HepG2 (cell line): ENCODE data around the gene FUT8. TPM values are rescaled to one million over a fixed set of nuclear protein-coding genes. Genes with fewer than 3 reads are reported as not detected.

Source experiments
- ATAC-seq: fragments of 200-7000 bp; cut with Tn5 transposase; 3 replicates; pipeline ENCODE4 v1.9.1; 2020; ENCODE audit warnings: mild to moderate bottlenecking, moderate library complexity
- BruUV-seq: library from RNA; stranded (reverse); fragments of 400-500 nt; replicated peaks from 2 replicates; lab custom pipeline; 2021; lab: Mats Ljungman, UMichigan
- CTCF ChIA-PET: fragments of 300-600 bp; formaldehyde crosslinking; extraction: SDS; loops from one replicate; lab custom pipeline; 2021; ENCODE audit warnings: low total read pairs, inconsistent platforms, low intra/inter-chr PET ratio; lab: Yijun Ruan, JAX
- POLR2A ChIA-PET: fragments of 350-600 bp; sonication (Branson Sonifier 250); formaldehyde crosslinking; loops from one replicate; lab custom pipeline; 2020; ENCODE audit warnings: antibody characterized with exemption, inconsistent platforms; lab: Yijun Ruan, JAX
- DNase-seq: peaks from one replicate; pipeline ENCODE4 v3.0.0-alpha.2; 2015; ENCODE audit warnings: low spot score
- FAIRE-seq: peaks from 3 replicates; lab custom pipeline; 2011; peaks lifted over from hg19 to GRCh38; lab: Jason Lieb, UNC
- H2AFZ ChIP-seq: one replicate; pipeline ENCODE4 v1.6.1; 2011; ENCODE audit warnings: low read length, inconsistent platforms
- H3K27ac ChIP-seq: fragments of 300-600 bp; 3 replicates; pipeline ENCODE4 v1.8.0; 2011; ENCODE audit warnings: mixed run types, mild to moderate bottlenecking, mixed read lengths, low read length, inconsistent platforms; ENCODE audit not compliant: insufficient read depth; ENCODE audit errors: extremely low read length
- H3K27me3 ChIP-seq, 2 experiments: fragments of 200-600 bp in 1 of 2; 2 replicates in 1 of 2; 3 replicates in 1 of 2; pipeline versions ENCODE4 v1.6.0 to v1.8.0; 2011; ENCODE audit warnings: low read length in 2 of 2, mild to moderate bottlenecking in 2 of 2, moderate library complexity in 2 of 2, inconsistent platforms in 1 of 2; ENCODE audit not compliant: insufficient read depth in 2 of 2, control insufficient read depth in 1 of 2
- H3K36me3 ChIP-seq, 2 experiments: fragments of 200-600 bp in 1 of 2; replicated peaks in 1 of 2; 2 replicates in 1 of 2; 3 replicates in 1 of 2; pipeline versions ENCODE4 v1.5.1 to v1.8.0; 2011; ENCODE audit warnings: low read length in 2 of 2, inconsistent platforms in 1 of 2; ENCODE audit not compliant: insufficient read depth in 2 of 2, control insufficient read depth in 1 of 2
- H3K4me1 ChIP-seq: 2 replicates; pipeline ENCODE4 v1.5.1; 2012; ENCODE audit warnings: low read length, inconsistent platforms; ENCODE audit not compliant: insufficient read depth
- H3K4me2 ChIP-seq: 2 replicates; pipeline ENCODE4 v1.6.0; 2011; ENCODE audit warnings: low read depth, low read length, inconsistent platforms
- H3K4me3 ChIP-seq, 3 experiments: fragments of 200-600 bp in 1 of 3; sonication (generic), shearing (Covaris generic) in 1 of 3; replicated peaks in 1 of 3; 2 replicates each; pipeline ENCODE4 v1.5.1; 2011 to 2016; ENCODE audit warnings: low read length in 3 of 3, inconsistent platforms in 2 of 3, low read depth in 2 of 3, mild to moderate bottlenecking in 2 of 3, control low read depth in 1 of 3, mixed read lengths in 1 of 3; ENCODE audit not compliant: insufficient read depth in 1 of 3
- H3K79me2 ChIP-seq: one replicate; pipeline ENCODE4 v1.6.1; 2011; ENCODE audit warnings: low read length, inconsistent platforms; ENCODE audit not compliant: insufficient read depth
- H3K9ac ChIP-seq: 2 replicates; pipeline ENCODE4 v1.6.0; 2011; ENCODE audit warnings: mild to moderate bottlenecking, low read depth, low read length, inconsistent platforms; ENCODE audit not compliant: insufficient read depth
- H3K9me3 ChIP-seq: 2 replicates; pipeline ENCODE4 v1.5.1; 2012; ENCODE audit warnings: mild to moderate bottlenecking, low read length
- H4K20me1 ChIP-seq: 2 replicates; pipeline ENCODE4 v1.6.0; 2011; ENCODE audit warnings: inconsistent platforms, mild to moderate bottlenecking, low read length, moderate library complexity; ENCODE audit not compliant: insufficient read depth
- ATF7 ChIP-seq, 2 experiments: fragments of 450-650 bp in 1 of 2; sonication (generic) in 1 of 2; formaldehyde crosslinking in 1 of 2; IDR thresholded peaks; 2 replicates each; pipeline versions ENCODE4 v1.4.0 to v1.6.1; 2016 to 2020; ENCODE audit warnings: antibody characterized with exemption in 1 of 2, mild to moderate bottlenecking in 1 of 2, missing genetic modification reagents in 1 of 2
- BRD4 ChIP-seq: sonication (generic); formaldehyde crosslinking; IDR thresholded peaks from 2 replicates; pipeline ENCODE4 v1.4.0; 2020; ENCODE audit warnings: missing genetic modification reagents
- ETV5 ChIP-seq: IDR thresholded peaks from 2 replicates; pipeline ENCODE4 v1.6.1; 2018; ENCODE audit warnings: missing biosample characterization, missing genetic modification reagents, inconsistent platforms, borderline replicate concordance
- FLYWCH1 ChIP-seq: sonication (generic); formaldehyde crosslinking; IDR thresholded peaks from 2 replicates; pipeline ENCODE4 v1.8.1; 2023; ENCODE audit warnings: mild to moderate bottlenecking, missing genetic modification reagents
- HDAC6 ChIP-seq: fragments of 200-600 bp; sonication (generic); IDR thresholded peaks from 2 replicates; pipeline ENCODE4 v1.7.0; 2017; ENCODE audit warnings: mild to moderate bottlenecking, antibody characterized with exemption, low read length, low read depth
- KLF15 ChIP-seq: sonication (generic); formaldehyde crosslinking; IDR thresholded peaks from 2 replicates; pipeline ENCODE4 v1.8.1; 2023; ENCODE audit warnings: borderline replicate concordance, mild to moderate bottlenecking, inconsistent platforms, missing genetic modification reagents, mixed read lengths
- MZF1 ChIP-seq: sonication (generic); formaldehyde crosslinking; IDR thresholded peaks from 2 replicates; pipeline ENCODE4 v1.8.1; 2023; ENCODE audit warnings: mild to moderate bottlenecking, missing genetic modification reagents, borderline replicate concordance
- NFATC3 ChIP-seq: sonication (generic); formaldehyde crosslinking; IDR thresholded peaks from 2 replicates; pipeline ENCODE4 v1.5.1; 2020; ENCODE audit warnings: mild to moderate bottlenecking, missing genetic modification reagents
- ZBTB34 ChIP-seq: sonication (generic); formaldehyde crosslinking; IDR thresholded peaks from 2 replicates; pipeline ENCODE4 v1.8.0; 2022; ENCODE audit warnings: mild to moderate bottlenecking, missing genetic modification reagents
- ZNF816 ChIP-seq: sonication (generic); formaldehyde crosslinking; IDR thresholded peaks from 2 replicates; pipeline ENCODE4 v1.8.0; 2022; ENCODE audit warnings: missing genetic modification reagents, mild to moderate bottlenecking, borderline replicate concordance
- WGBS: methylation state at CpG from one replicate; pipeline ENCODE4 v1.1.6; 2017; ENCODE audit warnings: low lambda C conversion rate; 5-methylcytosine and 5-hydroxymethylcytosine counted together
- in situ Hi-C: cut with HindIII; loops from 2 replicates; pipeline ENCODE4 v1.10.0; 2017; ENCODE audit warnings: low pct_unique_long_range_greater_than_20kb; ENCODE audit not compliant: extremely low pct_ligation_motif_present
- intact Hi-C: fragments of 100-400 bp; cut with micrococcal nuclease; formaldehyde crosslinking; loops from one replicate; pipeline ENCODE4 v1.10.0; 2022; ENCODE audit not compliant: unreplicated experiment
- polyA plus RNA-seq, 8 experiments: library from polyadenylated mRNA; depleted of rRNA in 3 of 8; stranded (reverse) in 7 of 8; unstranded in 1 of 8; fragments of >200 nt; fragmentation: Illumina TruSeq in 4 of 8; extraction: Trizol in 4 of 8; gene quantifications; 2 replicates each; pipeline versions ENCODE4 v1.2.1 to v1.2.3, GENCODE V29; 2011 to 2016; ENCODE audit warnings: low read depth in 4 of 8, missing spikeins in 1 of 8, mixed read lengths in 1 of 8; ENCODE audit not compliant: insufficient read depth in 1 of 8
- total RNA-seq, 5 experiments: library from RNA; depleted of rRNA; stranded (reverse); fragments of >200 nt; fragmentation: Illumina TruSeq; extraction: Trizol; gene quantifications; 2 replicates each; pipeline ENCODE4 v1.2.3, GENCODE V29; 2016; ENCODE audit warnings: low read depth in 1 of 5
- TF ChIP-seq, protein P1 (sequence below): sonication (generic); formaldehyde crosslinking; IDR thresholded peaks from 2 replicates; pipeline ENCODE4 v1.8.0; 2022; ENCODE audit warnings: missing genetic modification reagents, mild to moderate bottlenecking, moderate library complexity, borderline replicate concordance
- TF ChIP-seq, protein P2 (sequence below): sonication (generic); formaldehyde crosslinking; IDR thresholded peaks from 2 replicates; pipeline ENCODE4 v1.4.0; 2020; ENCODE audit warnings: missing genetic modification reagents, borderline replicate concordance

The FUT8 gene
- total and polyA plus RNA-seq, 2 of the 13 experiments (the other 11 are each of a cell fraction or from before 2014, with no cell fraction given), result 9.3 to 17.5 TPM

DNA sequence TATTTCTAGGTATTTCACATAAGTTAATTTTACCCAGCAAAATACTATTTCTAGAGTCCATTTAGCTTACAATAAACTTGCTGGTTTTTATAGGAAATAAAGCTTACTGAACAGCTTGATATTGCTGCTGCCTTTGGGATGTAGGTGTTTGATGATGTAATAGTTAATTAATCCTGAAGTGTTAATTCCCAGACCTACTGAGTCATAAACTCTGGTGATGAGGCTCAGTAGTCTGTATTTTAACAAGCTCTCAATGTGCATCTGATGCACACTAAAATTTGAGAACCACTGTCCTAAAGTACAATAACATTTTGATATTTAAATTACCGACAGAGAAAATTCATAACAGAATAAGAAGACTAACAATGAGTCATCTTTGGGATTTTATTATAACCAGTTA is 168.4 kb downstream of the FUT8 start:
- no peaks in the 10 kb centered on the region for H3K27me3 ChIP-seq
- H3K4me2 ChIP-seq, result no peak overlapping the region
- no peak overlapping the region for H2AFZ ChIP-seq
- ChIA-PET POLR2A (no interaction called here), CTCF (no interaction called here)
- in situ Hi-C loops, result no loop called here
- H4K20me1 ChIP-seq, result no peaks in the 10 kb centered on the region
- TF ChIP-seq, protein P1, sequence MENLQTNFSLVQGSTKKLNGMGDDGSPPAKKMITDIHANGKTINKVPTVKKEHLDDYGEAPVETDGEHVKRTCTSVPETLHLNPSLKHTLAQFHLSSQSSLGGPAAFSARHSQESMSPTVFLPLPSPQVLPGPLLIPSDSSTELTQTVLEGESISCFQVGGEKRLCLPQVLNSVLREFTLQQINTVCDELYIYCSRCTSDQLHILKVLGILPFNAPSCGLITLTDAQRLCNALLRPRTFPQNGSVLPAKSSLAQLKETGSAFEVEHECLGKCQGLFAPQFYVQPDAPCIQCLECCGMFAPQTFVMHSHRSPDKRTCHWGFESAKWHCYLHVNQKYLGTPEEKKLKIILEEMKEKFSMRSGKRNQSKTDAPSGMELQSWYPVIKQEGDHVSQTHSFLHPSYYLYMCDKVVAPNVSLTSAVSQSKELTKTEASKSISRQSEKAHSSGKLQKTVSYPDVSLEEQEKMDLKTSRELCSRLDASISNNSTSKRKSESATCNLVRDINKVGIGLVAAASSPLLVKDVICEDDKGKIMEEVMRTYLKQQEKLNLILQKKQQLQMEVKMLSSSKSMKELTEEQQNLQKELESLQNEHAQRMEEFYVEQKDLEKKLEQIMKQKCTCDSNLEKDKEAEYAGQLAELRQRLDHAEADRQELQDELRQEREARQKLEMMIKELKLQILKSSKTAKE (CRISPR knock-in tag), result no peak
- TF ChIP-seq ETV5 (CRISPR knock-in tag) (no peak), KLF15 (no peak), ATF7 (IDR thresholded peaks at IDR 0.05) (peak; percentile 26; the same call in 1 of the 2 replicates), ATF7 (CRISPR knock-in tag; IDR thresholded peaks at IDR 0.05) (no peak)
- no peak for DNase-seq
- H3K4me3 ChIP-seq, result no peak overlapping the region
- BruUV-seq, result no TSS peak
- H3K9ac ChIP-seq, result no peak overlapping the region
- no peak for ATAC-seq
- H3K79me2 ChIP-seq, result no peaks in the 10 kb centered on the region
- FAIRE-seq, result no peak
- H3K27ac ChIP-seq, result no peak overlapping the region
- 96% methylated on average over 1 of the region's 1 CpG for WGBS
- no peaks in the 10 kb centered on the region for H3K36me3 ChIP-seq
- intact Hi-C loops, result no loop called here
- H3K9me3 ChIP-seq, result no peaks in the 10 kb centered on the region
- no peaks in the 10 kb centered on the region for H3K4me1 ChIP-seq

GRCh38 chr14:65581378-65581777 is 168.8 kb downstream of the FUT8 start:
- no peak overlapping the region for H3K4me3 ChIP-seq
- no peak overlapping the region for H2AFZ ChIP-seq
- no peaks in the 10 kb centered on the region for H3K27me3 ChIP-seq
- no peaks in the 10 kb centered on the region for H3K4me1 ChIP-seq
- intact Hi-C loops (no loop called here), in situ Hi-C loops (no loop called here)
- H3K9ac ChIP-seq, result no peak overlapping the region
- 91% methylated on average over 3 of the region's 3 CpGs for WGBS
- no peaks in the 10 kb centered on the region for H3K36me3 ChIP-seq
- ChIA-PET POLR2A (no interaction called here), CTCF (no interaction called here)
- no peaks in the 10 kb centered on the region for H3K79me2 ChIP-seq
- H3K9me3 ChIP-seq, result no peaks in the 10 kb centered on the region
- H4K20me1 ChIP-seq, result no peaks in the 10 kb centered on the region
- no peak for FAIRE-seq
- no peak for DNase-seq
- no peak overlapping the region for H3K4me2 ChIP-seq
- ATAC-seq, result no peak
- no TSS peak for BruUV-seq
- no peak overlapping the region for H3K27ac ChIP-seq
- TF ChIP-seq ZNF816 (CRISPR knock-in tag) (no peak), ZBTB34 (no peak), HDAC6 (no peak), FLYWCH1 (no peak), NFATC3 (CRISPR knock-in tag) (no peak), MZF1 (CRISPR knock-in tag) (no peak), BRD4 (CRISPR knock-in tag) (no peak)
- TF ChIP-seq, protein P2, sequence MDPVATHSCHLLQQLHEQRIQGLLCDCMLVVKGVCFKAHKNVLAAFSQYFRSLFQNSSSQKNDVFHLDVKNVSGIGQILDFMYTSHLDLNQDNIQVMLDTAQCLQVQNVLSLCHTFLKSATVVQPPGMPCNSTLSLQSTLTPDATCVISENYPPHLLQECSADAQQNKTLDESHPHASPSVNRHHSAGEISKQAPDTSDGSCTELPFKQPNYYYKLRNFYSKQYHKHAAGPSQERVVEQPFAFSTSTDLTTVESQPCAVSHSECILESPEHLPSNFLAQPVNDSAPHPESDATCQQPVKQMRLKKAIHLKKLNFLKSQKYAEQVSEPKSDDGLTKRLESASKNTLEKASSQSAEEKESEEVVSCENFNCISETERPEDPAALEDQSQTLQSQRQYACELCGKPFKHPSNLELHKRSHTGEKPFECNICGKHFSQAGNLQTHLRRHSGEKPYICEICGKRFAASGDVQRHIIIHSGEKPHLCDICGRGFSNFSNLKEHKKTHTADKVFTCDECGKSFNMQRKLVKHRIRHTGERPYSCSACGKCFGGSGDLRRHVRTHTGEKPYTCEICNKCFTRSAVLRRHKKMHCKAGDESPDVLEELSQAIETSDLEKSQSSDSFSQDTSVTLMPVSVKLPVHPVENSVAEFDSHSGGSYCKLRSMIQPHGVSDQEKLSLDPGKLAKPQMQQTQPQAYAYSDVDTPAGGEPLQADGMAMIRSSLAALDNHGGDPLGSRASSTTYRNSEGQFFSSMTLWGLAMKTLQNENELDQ (CRISPR knock-in tag), result no peak
